ENCODE measurements around the gene SCO2.

GRCh38 chr22:50521710-50522109 lies 3.7 kb downstream of the SCO2 start:
- TF ChIP-seq CTCF (IDR thresholded peaks at IDR 0.05), result no peak
- TF ChIP-seq POLR2A (IDR thresholded peaks at IDR 0.05), result no peak

All from transverse colon (tissue), 3 donors.